ENCODE measurements around the gene GRIA2.

Gene GRIA2

GRCh38 chr4:157265281-157265680 is 44.8 kb downstream of the GRIA2 start:
- DNase-seq (ENCODE audit: low read depth), result no peak

GRCh38 chr4:157270108-157270507 is 49.6 kb downstream of the GRIA2 start:
- no peak for DNase-seq (ENCODE audit: low read depth)

- no peak for DNase-seq (ENCODE audit: low read depth)
Observed at GRCh38 chr4:157270552-157270951, 50.0 kb downstream of the GRIA2 start.

- DNase-seq (ENCODE audit: low read depth), result no peak
Observed at GRCh38 chr4:157271166-157271869, 50.8 kb downstream of the GRIA2 start.

GRCh38 chr4:157280673-157281072 is 60.1 kb downstream of the GRIA2 start:
- no peak for DNase-seq (ENCODE audit: low read depth)

GRCh38 chr4:157282019-157282418 is 61.5 kb downstream of the GRIA2 start:
- DNase-seq (ENCODE audit: low read depth), result no peak

- DNase-seq (ENCODE audit: low read depth), result no peak
Observed at GRCh38 chr4:157287445-157287844, 66.9 kb downstream of the GRIA2 start.

- no peak for DNase-seq (ENCODE audit: low read depth)
Observed at GRCh38 chr4:157290622-157291021, 70.1 kb downstream of the GRIA2 start.

- DNase-seq (ENCODE audit: low read depth), result no peak
Observed at GRCh38 chr4:157291071-157291470, 70.5 kb downstream of the GRIA2 start.

GRCh38 chr4:157293673-157294072 is 73.1 kb downstream of the GRIA2 start:
- DNase-seq (ENCODE audit: low read depth), result no peak

- DNase-seq (ENCODE audit: low read depth), result no peak
Observed at GRCh38 chr4:157294575-157294974, 74.0 kb downstream of the GRIA2 start.

- DNase-seq (ENCODE audit: low read depth), result no peak
Observed at GRCh38 chr4:157300701-157301100, 80.2 kb downstream of the GRIA2 start.

GRCh38 chr4:157303471-157303960 is 83.0 kb downstream of the GRIA2 start:
- no peak for DNase-seq (ENCODE audit: low read depth)

GRCh38 chr4:157304769-157305168 is 84.2 kb downstream of the GRIA2 start:
- no peak for DNase-seq (ENCODE audit: low read depth)

- no peak for DNase-seq (ENCODE audit: low read depth)
Observed at GRCh38 chr4:157312702-157313101, 92.2 kb downstream of the GRIA2 start.

- no peak for DNase-seq (ENCODE audit: low read depth)
Observed at GRCh38 chr4:157314906-157315305, 94.4 kb downstream of the GRIA2 start.

GRCh38 chr4:157315968-157316367 is 95.4 kb downstream of the GRIA2 start:
- DNase-seq (ENCODE audit: low read depth), result no peak

- no peak for DNase-seq (ENCODE audit: low read depth)
Observed at GRCh38 chr4:157320092-157320491, 99.6 kb downstream of the GRIA2 start.

GRCh38 chr4:157327666-157328065 is 107.1 kb downstream of the GRIA2 start:
- no peak for DNase-seq (ENCODE audit: low read depth)

GRCh38 chr4:157357887-157358286 is 137.4 kb downstream of the GRIA2 start:
- no peak for DNase-seq (ENCODE audit: low read depth)

- no peak for DNase-seq (ENCODE audit: low read depth)
Observed at GRCh38 chr4:157358439-157358838, 137.9 kb downstream of the GRIA2 start.

- no peak for DNase-seq (ENCODE audit: low read depth)
Observed at GRCh38 chr4:157358851-157359250, 138.3 kb downstream of the GRIA2 start.

- DNase-seq (ENCODE audit: low read depth), result no peak
Observed at GRCh38 chr4:157363360-157363759, 142.8 kb downstream of the GRIA2 start.

- DNase-seq (ENCODE audit: low read depth), result no peak
Observed at GRCh38 chr4:157372154-157372553, 151.6 kb downstream of the GRIA2 start.
